ENCODE results near the gene LOXL4. TPM values are rescaled to one million over a fixed set of nuclear protein-coding genes. Genes with fewer than 3 reads are reported as not detected.

LOXL4 gene
- polyA plus RNA-seq, 3 donors: 0.03 to 0.05 TPM; not detected in 1

DNA sequence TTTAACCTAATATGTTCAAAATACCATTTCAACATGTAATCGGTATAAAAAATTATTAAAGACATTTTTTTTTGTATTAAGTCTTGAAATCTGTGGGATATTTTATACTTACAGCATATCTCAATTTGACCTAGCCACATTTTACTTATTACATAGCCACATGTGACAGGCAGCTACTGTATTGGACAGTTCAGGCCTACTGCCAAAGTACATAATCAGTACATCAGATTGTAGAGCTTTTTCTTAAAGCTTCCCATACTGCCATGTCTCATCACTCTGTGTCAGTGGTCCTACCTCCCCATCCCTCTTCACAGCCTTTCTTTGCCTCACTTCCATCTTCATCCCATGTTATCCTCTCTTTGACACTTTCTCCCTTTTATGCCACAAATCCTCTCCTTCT is 43.0 kb downstream of the LOXL4 start:
- H3K27me3 Mint-ChIP-seq (ENCODE audit: low read depth in 3 of 3): no peaks in the 10 kb centered on the region
- H3K4me3 Mint-ChIP-seq: no peak overlapping the region
- TF ChIP-seq CTCF (IDR thresholded peaks at IDR 0.05): no peak
- peaks cover 0 to 8% (median 3%) of the 10 kb centered on the region in 7 donors for H3K9me3 Mint-ChIP-seq
- peaks cover 7% of the 10 kb centered on the region for H3K4me1 Mint-ChIP-seq
- H3K27me3 ChIP-seq (ENCODE audit: control insufficient read depth in 2 of 2, insufficient read depth in 2 of 2, low read length in 2 of 2): no peaks in the 10 kb centered on the region
- peaks cover 45% of the 10 kb centered on the region for H4K20me1 ChIP-seq (ENCODE audit: insufficient read depth, low read length)
- H3K36me3 Mint-ChIP-seq: peaks cover 6 to 14% of the 10 kb centered on the region in 2 donors
- no CpG with 5 or more reads among the region's 1 CpG for WGBS (ENCODE audit: insufficient coverage)
- intact Hi-C loops (cut with micrococcal nuclease): no loop called here
- no peaks in the 10 kb centered on the region for H3K9me3 ChIP-seq (replicated peaks in 1 of 2; ENCODE audit: control insufficient read depth in 1 of 2, insufficient read depth in 1 of 2, low read length in 2 of 2)
- H3K79me2 ChIP-seq (ENCODE audit: insufficient read depth, low read length): peaks cover 19% of the 10 kb centered on the region
- no peak overlapping the region for H3K27ac ChIP-seq (ENCODE audit: low read depth in 1 of 2, low read length in 2 of 2)
- no peak overlapping the region for H3K4me2 ChIP-seq (replicated peaks; ENCODE audit: extremely low read depth, low read length, poor library complexity, severe bottlenecking)
- H3K36me3 ChIP-seq (replicated peaks in 1 of 2; ENCODE audit: control insufficient read depth in 1 of 2, insufficient read depth in 2 of 2, low read length in 2 of 2): peaks cover 0 to 6% of the 10 kb centered on the region in 2 donors
- no peak overlapping the region for H2AFZ ChIP-seq (ENCODE audit: insufficient read depth, low read depth, low read length, poor library complexity, severe bottlenecking)
- H3K9ac ChIP-seq (ENCODE audit: insufficient read depth, low read length, poor library complexity, severe bottlenecking): no peak overlapping the region
- DNase-seq: no peak
- no peak overlapping the region for H3K27ac Mint-ChIP-seq
- no peaks in the 10 kb centered on the region for H3K4me1 ChIP-seq (ENCODE audit: control insufficient read depth in 1 of 2, insufficient read depth in 2 of 2, low read length in 2 of 2)
- no peak overlapping the region for H3K4me3 ChIP-seq (replicated peaks in 1 of 3; ENCODE audit: low read depth in 2 of 3, low read length in 3 of 3)

- peaks cover 9 to 19% of the 10 kb centered on the region in 2 donors for H3K36me3 Mint-ChIP-seq
- Histone ChIP-seq H3K4me3 (replicated peaks in 1 of 3; ENCODE audit: low read depth in 2 of 3, low read length in 3 of 3) (no peak overlapping the region), H3K4me1 (ENCODE audit: control insufficient read depth in 1 of 2, insufficient read depth in 2 of 2, low read length in 2 of 2) (no peaks in the 10 kb centered on the region), H4K20me1 (ENCODE audit: insufficient read depth, low read length) (peaks cover 50% of the 10 kb centered on the region), H3K4me2 (replicated peaks; ENCODE audit: extremely low read depth, low read length, poor library complexity, severe bottlenecking) (no peak overlapping the region), H2AFZ (ENCODE audit: insufficient read depth, low read depth, low read length, poor library complexity, severe bottlenecking) (no peak overlapping the region), H3K9me3 (replicated peaks in 1 of 2; ENCODE audit: control insufficient read depth in 1 of 2, insufficient read depth in 1 of 2, low read length in 2 of 2) (no peaks in the 10 kb centered on the region), H3K36me3 (replicated peaks in 1 of 2; ENCODE audit: control insufficient read depth in 1 of 2, insufficient read depth in 2 of 2, low read length in 2 of 2) (peaks cover 0 to 6% of the 10 kb centered on the region in 2 donors), H3K27ac (ENCODE audit: low read depth in 1 of 2, low read length in 2 of 2) (no peak overlapping the region), H3K9ac (ENCODE audit: insufficient read depth, low read length, poor library complexity, severe bottlenecking) (no peak overlapping the region), H3K27me3 (ENCODE audit: control insufficient read depth in 2 of 2, insufficient read depth in 2 of 2, low read length in 2 of 2) (no peaks in the 10 kb centered on the region), H3K79me2 (ENCODE audit: insufficient read depth, low read length) (peaks cover 24% of the 10 kb centered on the region)
- H3K9me3 Mint-ChIP-seq: peaks cover 2 to 12% (median 8%) of the 10 kb centered on the region in 7 donors
- no peaks in the 10 kb centered on the region for H3K27me3 Mint-ChIP-seq (ENCODE audit: low read depth in 3 of 3)
- no peak for TF ChIP-seq CTCF (IDR thresholded peaks at IDR 0.05)
- H3K4me3 Mint-ChIP-seq: no peak overlapping the region
- peaks cover 7% of the 10 kb centered on the region for H3K4me1 Mint-ChIP-seq
- WGBS (ENCODE audit: insufficient coverage): no CpG with 5 or more reads among the region's 2 CpGs
- H3K27ac Mint-ChIP-seq: no peak overlapping the region
- no peak for DNase-seq
- intact Hi-C loops (cut with micrococcal nuclease): no loop called here
Measured at GRCh38 chr10:98224509-98224908, 43.5 kb downstream of the LOXL4 start.
